GM12878 (cell line): ENCODE data around the gene TMEM26. TPM values are rescaled to one million over a fixed set of nuclear protein-coding genes. Genes with fewer than 3 reads are reported as not detected.

Source experiments
- ATAC-seq: fragments of 200-7000 bp; cut with Tn5 transposase; 3 replicates; pipeline ENCODE4 v1.9.1; 2020; ENCODE audit warnings: mild to moderate bottlenecking, moderate library complexity
- BruUV-seq: library from RNA; stranded (reverse); fragments of 400-500 nt; replicated peaks from 2 replicates; lab custom pipeline; 2021; lab: Mats Ljungman, UMichigan
- CTCF ChIA-PET: fragments of 300-600 bp; sonication (Branson Sonifier 250); formaldehyde crosslinking; extraction: SDS; loops from one replicate; lab custom pipeline; 2021; ENCODE audit warnings: inconsistent platforms; lab: Yijun Ruan, JAX
- POLR2A ChIA-PET: fragments of 350-600 bp; formaldehyde crosslinking; extraction: SDS; loops from one replicate; lab custom pipeline; 2021; ENCODE audit warnings: inconsistent platforms; lab: Charles Lee
- RAD21 ChIA-PET: fragments of 300-600 bp; sonication (Branson Sonifier 250); formaldehyde crosslinking; loops from one replicate; lab custom pipeline; 2023; ENCODE audit warnings: antibody characterized with exemption; ENCODE audit not compliant: unreplicated experiment; lab: Charles Lee
- SMC1A ChIA-PET: fragments of 300-600 bp; sonication (Branson Sonifier 250); formaldehyde crosslinking; loops from one replicate; lab custom pipeline; 2023; ENCODE audit not compliant: unreplicated experiment, uncharacterized antibody; lab: Charles Lee
- DNase-seq: peaks from one replicate; pipeline ENCODE4 v3.0.0-alpha.2; 2011; ENCODE audit warnings: low read depth, low spot score
- FAIRE-seq: peaks from 3 replicates; lab custom pipeline; 2011; peaks lifted over from hg19 to GRCh38; lab: Jason Lieb, UNC
- H2AFZ ChIP-seq: 2 replicates; pipeline ENCODE4 v1.6.0; 2011; ENCODE audit warnings: low read depth, low read length, control low read depth; ENCODE audit not compliant: control insufficient read depth
- H3K27ac ChIP-seq: 2 replicates; pipeline ENCODE4 v1.5.1; 2011; ENCODE audit warnings: control low read depth; ENCODE audit not compliant: control insufficient read depth, insufficient read depth
- H3K27me3 ChIP-seq, 2 experiments: replicated peaks in 1 of 2; 2 replicates each; pipeline versions ENCODE4 v1.6.0 to v1.6.1; 2011; ENCODE audit warnings: low read length in 1 of 2; ENCODE audit not compliant: control insufficient read depth in 2 of 2, insufficient read depth in 2 of 2
- H3K36me3 ChIP-seq, 2 experiments: 2 replicates each; pipeline ENCODE4 v1.5.1; 2011; ENCODE audit warnings: low read length in 1 of 2; ENCODE audit not compliant: control insufficient read depth in 2 of 2, insufficient read depth in 2 of 2
- H3K4me1 ChIP-seq: 2 replicates; pipeline ENCODE4 v1.6.1; 2011; ENCODE audit warnings: mild to moderate bottlenecking, low read length, moderate library complexity, mixed read lengths; ENCODE audit not compliant: control insufficient read depth, insufficient read depth
- H3K4me2 ChIP-seq: 2 replicates; pipeline ENCODE4 v1.6.0; 2011; ENCODE audit warnings: control low read depth; ENCODE audit not compliant: control insufficient read depth, insufficient read depth
- H3K4me3 ChIP-seq: fragments of 200-600 bp; sonication (generic); 2 replicates; pipeline ENCODE4 v1.5.1; 2016
- H3K79me2 ChIP-seq: 2 replicates; pipeline ENCODE4 v1.6.0; 2011; ENCODE audit warnings: low read length; ENCODE audit not compliant: control insufficient read depth, insufficient read depth
- H3K9ac ChIP-seq: 2 replicates; pipeline ENCODE4 v1.8.0; 2011; ENCODE audit warnings: low read length, control low read depth, mixed read lengths; ENCODE audit not compliant: control insufficient read depth, insufficient read depth
- H3K9me3 ChIP-seq: replicated peaks from 3 replicates; pipeline ENCODE4 v1.5.1; 2011; ENCODE audit warnings: mild to moderate bottlenecking, low read length; ENCODE audit not compliant: control insufficient read depth, insufficient read depth
- H4K20me1 ChIP-seq: 2 replicates; pipeline ENCODE4 v1.6.0; 2011; ENCODE audit not compliant: control insufficient read depth, insufficient read depth
- BCL11A ChIP-seq: IDR thresholded peaks from 2 replicates; pipeline ENCODE4 v1.6.1; 2011; ENCODE audit warnings: low read depth, low read length
- HDAC6 ChIP-seq: fragments of 200-600 bp; sonication (generic); IDR thresholded peaks from one replicate; pipeline ENCODE4 v1.8.0; 2017; ENCODE audit warnings: antibody characterized with exemption; ENCODE audit not compliant: unreplicated experiment
- MEF2B ChIP-seq: fragments of 450-650 bp; IDR thresholded peaks from 2 replicates; pipeline ENCODE4 v1.6.1; 2018; ENCODE audit warnings: mild to moderate bottlenecking, moderate library complexity; ENCODE audit not compliant: partially characterized antibody, poor library complexity, severe bottlenecking
- NKRF ChIP-seq: fragments of 450-650 bp; conservative IDR thresholded peaks from 2 replicates; pipeline ENCODE4 v1.6.1; 2017; ENCODE audit warnings: mild to moderate bottlenecking, moderate library complexity
- NR2C1 ChIP-seq: fragments of 450-650 bp; IDR thresholded peaks from 2 replicates; pipeline ENCODE4 v1.6.1; 2017; ENCODE audit warnings: antibody characterized with exemption, mild to moderate bottlenecking, moderate library complexity
- NR2F1 ChIP-seq: fragments of 450-650 bp; conservative IDR thresholded peaks from 2 replicates; pipeline ENCODE4 v1.6.1; 2017; ENCODE audit warnings: mild to moderate bottlenecking
- PML ChIP-seq: IDR thresholded peaks from 2 replicates; pipeline ENCODE4 v1.6.1; 2012; ENCODE audit warnings: low read length, inconsistent platforms
- SPI1 ChIP-seq: IDR thresholded peaks from 2 replicates; pipeline ENCODE4 v1.6.1; 2011; ENCODE audit warnings: low read depth, mild to moderate bottlenecking, low read length, moderate library complexity, borderline replicate concordance; ENCODE audit not compliant: insufficient read depth
- SUZ12 ChIP-seq: fragments of 200-600 bp; sonication (generic); IDR thresholded peaks from one replicate; pipeline ENCODE4 v1.6.1; 2018; ENCODE audit warnings: antibody characterized with exemption, mild to moderate bottlenecking; ENCODE audit not compliant: unreplicated experiment
- ZBED1 ChIP-seq: IDR thresholded peaks from 2 replicates; pipeline ENCODE4 v1.6.1; 2016; ENCODE audit warnings: borderline replicate concordance
- WGBS: methylation state at CpG from one replicate; pipeline ENCODE4 v1.1.6; 2016; ENCODE audit warnings: low lambda C conversion rate; ENCODE audit not compliant: insufficient replicate concordance, insufficient coverage; ENCODE audit errors: missing lambda C conversion rate; 5-methylcytosine and 5-hydroxymethylcytosine counted together
- in situ Hi-C: fragments of 300-500 bp; cut with MboI; formaldehyde crosslinking; loops from 9 replicates; pipeline ENCODE4 v1.14.3; 2018; ENCODE audit warnings: mixed read lengths
- intact Hi-C: fragments of 100-400 bp; cut with micrococcal nuclease; formaldehyde crosslinking; loops from one replicate; pipeline ENCODE4 v1.14.2; 2022; ENCODE audit not compliant: unreplicated experiment
- polyA plus RNA-seq, 11 experiments: library from polyadenylated mRNA; depleted of rRNA in 4 of 11; unstranded in 6 of 11; stranded (reverse) in 5 of 11; fragments of >200 nt; fragmentation: Nextera tagmentation in 4 of 11; fragmentation: Illumina TruSeq in 1 of 11; extraction: Ambion mirVana in 4 of 11; extraction: Trizol in 1 of 11; gene quantifications; 1 replicate in 1 of 11; 2 replicates in 10 of 11; pipeline versions ENCODE4 v1.2.1 to v1.2.3, GENCODE V29; 2011 to 2016; ENCODE audit warnings: inconsistent platforms in 2 of 11, missing spikeins in 2 of 11, low read depth in 1 of 11
- total RNA-seq, 4 experiments: library from RNA; depleted of rRNA in 3 of 4; stranded (reverse); fragments of >200 nt in 3 of 4; fragmentation: Illumina TruSeq in 1 of 4; extraction: Trizol in 1 of 4; gene quantifications; 2 replicates each; pipeline versions ENCODE4 v1.2.1 to v1.2.3, GENCODE V29; 2013 to 2021
- TF ChIP-seq, protein P1 (sequence below): fragments of 450-650 bp; IDR thresholded peaks from 2 replicates; pipeline ENCODE4 v1.6.1; 2017; ENCODE audit warnings: mild to moderate bottlenecking, moderate library complexity

Gene TMEM26
- total and polyA plus RNA-seq, 10 of the 15 experiments (the other 5 are each of a cell fraction or from before 2014, with no cell fraction given) = not detected

DNA sequence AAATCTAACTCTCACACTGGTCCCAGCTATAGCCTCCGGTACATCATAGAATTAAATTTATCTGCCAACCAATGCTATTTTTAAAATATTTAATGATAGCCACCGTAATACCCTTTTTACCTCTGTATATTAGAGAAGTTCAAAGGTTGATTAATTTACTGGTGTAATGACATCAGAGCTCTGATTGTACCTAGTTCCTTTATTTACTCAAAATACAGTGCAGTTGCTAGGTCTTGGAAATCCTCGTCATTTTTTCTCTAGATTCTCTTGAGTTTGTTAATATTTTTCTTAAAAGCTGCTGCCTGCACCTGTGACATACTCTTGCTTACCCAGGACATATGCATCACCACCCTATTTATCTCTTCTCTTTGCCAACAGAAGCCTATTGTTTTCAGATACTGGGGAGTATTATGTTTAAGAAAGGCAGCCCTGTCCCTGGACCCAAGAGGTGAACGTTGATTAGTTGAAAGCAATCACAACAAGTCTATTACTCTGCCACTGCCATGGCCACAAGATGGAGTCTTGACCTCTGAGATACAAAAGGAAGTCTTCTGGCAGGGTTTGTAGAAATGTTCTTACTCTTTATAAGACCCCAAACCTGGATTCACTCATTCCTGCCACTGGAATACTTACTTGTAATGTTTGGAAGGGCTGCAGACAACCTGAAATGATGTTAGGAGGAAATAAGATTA lies 25.6 kb upstream of the TMEM26 start:
- no peaks in the 10 kb centered on the region for H3K9me3 ChIP-seq
- no TSS peak for BruUV-seq
- H3K27me3 ChIP-seq = no peaks in the 10 kb centered on the region
- no peaks in the 10 kb centered on the region for H3K36me3 ChIP-seq
- no peaks in the 10 kb centered on the region for H4K20me1 ChIP-seq
- H2AFZ ChIP-seq = no peak overlapping the region
- DNase-seq = no peak
- no peak for ATAC-seq
- H3K27ac ChIP-seq = no peak overlapping the region
- RAD21 ChIA-PET = no interaction called here
- H3K4me1 ChIP-seq = no peaks in the 10 kb centered on the region
- no peak overlapping the region for H3K9ac ChIP-seq
- H3K79me2 ChIP-seq = no peaks in the 10 kb centered on the region
- no peak for TF ChIP-seq SUZ12
- no peak for TF ChIP-seq MEF2B
- TF ChIP-seq ZBED1 = no peak
- TF ChIP-seq NR2C1 = no peak
- TF ChIP-seq HDAC6 = no peak
- TF ChIP-seq SPI1 = no peak
- TF ChIP-seq PML = no peak
- TF ChIP-seq BCL11A = no peak
- TF ChIP-seq NR2F1 = no peak
- TF ChIP-seq, protein P1, sequence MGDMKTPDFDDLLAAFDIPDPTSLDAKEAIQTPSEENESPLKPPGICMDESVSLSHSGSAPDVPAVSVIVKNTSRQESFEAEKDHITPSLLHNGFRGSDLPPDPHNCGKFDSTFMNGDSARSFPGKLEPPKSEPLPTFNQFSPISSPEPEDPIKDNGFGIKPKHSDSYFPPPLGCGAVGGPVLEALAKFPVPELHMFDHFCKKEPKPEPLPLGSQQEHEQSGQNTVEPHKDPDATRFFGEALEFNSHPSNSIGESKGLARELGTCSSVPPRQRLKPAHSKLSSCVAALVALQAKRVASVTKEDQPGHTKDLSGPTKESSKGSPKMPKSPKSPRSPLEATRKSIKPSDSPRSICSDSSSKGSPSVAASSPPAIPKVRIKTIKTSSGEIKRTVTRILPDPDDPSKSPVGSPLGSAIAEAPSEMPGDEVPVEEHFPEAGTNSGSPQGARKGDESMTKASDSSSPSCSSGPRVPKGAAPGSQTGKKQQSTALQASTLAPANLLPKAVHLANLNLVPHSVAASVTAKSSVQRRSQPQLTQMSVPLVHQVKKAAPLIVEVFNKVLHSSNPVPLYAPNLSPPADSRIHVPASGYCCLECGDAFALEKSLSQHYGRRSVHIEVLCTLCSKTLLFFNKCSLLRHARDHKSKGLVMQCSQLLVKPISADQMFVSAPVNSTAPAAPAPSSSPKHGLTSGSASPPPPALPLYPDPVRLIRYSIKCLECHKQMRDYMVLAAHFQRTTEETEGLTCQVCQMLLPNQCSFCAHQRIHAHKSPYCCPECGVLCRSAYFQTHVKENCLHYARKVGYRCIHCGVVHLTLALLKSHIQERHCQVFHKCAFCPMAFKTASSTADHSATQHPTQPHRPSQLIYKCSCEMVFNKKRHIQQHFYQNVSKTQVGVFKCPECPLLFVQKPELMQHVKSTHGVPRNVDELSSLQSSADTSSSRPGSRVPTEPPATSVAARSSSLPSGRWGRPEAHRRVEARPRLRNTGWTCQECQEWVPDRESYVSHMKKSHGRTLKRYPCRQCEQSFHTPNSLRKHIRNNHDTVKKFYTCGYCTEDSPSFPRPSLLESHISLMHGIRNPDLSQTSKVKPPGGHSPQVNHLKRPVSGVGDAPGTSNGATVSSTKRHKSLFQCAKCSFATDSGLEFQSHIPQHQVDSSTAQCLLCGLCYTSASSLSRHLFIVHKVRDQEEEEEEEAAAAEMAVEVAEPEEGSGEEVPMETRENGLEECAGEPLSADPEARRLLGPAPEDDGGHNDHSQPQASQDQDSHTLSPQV = no peak
- no peak for TF ChIP-seq NKRF
- H3K4me3 ChIP-seq = no peak overlapping the region
- CTCF ChIA-PET = no interaction called here
- SMC1A ChIA-PET = interaction anchor here (1.6 kb wide), 1 partner anchor 18 kb away, joined by 3 read pairs; no protein-coding TSS in a partner anchor
- intact Hi-C loops (no loop called here), in situ Hi-C loops (no loop called here)
- H3K4me2 ChIP-seq = no peak overlapping the region
- POLR2A ChIA-PET = no interaction called here
- WGBS = 24% methylated on average over 4 of the region's 4 CpGs
- no peak for FAIRE-seq
